HepG2 (cell line): ENCODE measurements around the gene ERF. TPM values are rescaled to one million over a fixed set of nuclear protein-coding genes. Genes with fewer than 3 reads are reported as not detected.

Experiments used
- ARID5B ChIP-seq: IDR thresholded peaks from 2 replicates; pipeline ENCODE4 v1.4.0; 2020; ENCODE audit warnings: mild to moderate bottlenecking, missing genetic modification reagents
- CAMTA2 ChIP-seq: sonication (generic); formaldehyde crosslinking; IDR thresholded peaks from 2 replicates; pipeline ENCODE4 v1.4.0; 2020; ENCODE audit warnings: mild to moderate bottlenecking, missing genetic modification reagents, borderline replicate concordance
- CEBPB ChIP-seq: IDR thresholded peaks from 2 replicates; pipeline ENCODE4 v1.6.1; 2011; ENCODE audit warnings: low read depth, low read length, improper control_type of control experiment, borderline replicate concordance
- ETV5 ChIP-seq: IDR thresholded peaks from 2 replicates; pipeline ENCODE4 v1.6.1; 2018; ENCODE audit warnings: missing biosample characterization, missing genetic modification reagents, inconsistent platforms, borderline replicate concordance
- GPN1 ChIP-seq: sonication (generic); formaldehyde crosslinking; IDR thresholded peaks from 2 replicates; pipeline ENCODE4 v1.5.1; 2020; ENCODE audit warnings: missing genetic modification reagents, borderline replicate concordance
- MAFG ChIP-seq: sonication (generic); formaldehyde crosslinking; IDR thresholded peaks from 2 replicates; pipeline ENCODE4 v1.5.1; 2020; ENCODE audit warnings: mild to moderate bottlenecking, missing genetic modification reagents
- MBD4 ChIP-seq: IDR thresholded peaks from 2 replicates; pipeline ENCODE4 v1.6.1; 2012; ENCODE audit warnings: low read length, inconsistent platforms, borderline replicate concordance
- NBN ChIP-seq: fragments of 450-650 bp; conservative IDR thresholded peaks from 2 replicates; pipeline ENCODE4 v1.6.1; 2017
- NFATC3 ChIP-seq: sonication (generic); formaldehyde crosslinking; IDR thresholded peaks from 2 replicates; pipeline ENCODE4 v1.5.1; 2020; ENCODE audit warnings: mild to moderate bottlenecking, missing genetic modification reagents
- PHF5A ChIP-seq: IDR thresholded peaks from one replicate; pipeline ENCODE4 v1.6.1; 2018; ENCODE audit warnings: low read depth, missing genetic modification reagents; ENCODE audit not compliant: unreplicated experiment
- RFX5 ChIP-seq: IDR thresholded peaks from 2 replicates; pipeline ENCODE4 v1.6.1; 2011; ENCODE audit warnings: low read depth, low read length, improper control_type of control experiment
- ZBTB14 ChIP-seq: sonication (generic); formaldehyde crosslinking; IDR thresholded peaks from 2 replicates; pipeline ENCODE4 v1.4.0; 2020; ENCODE audit warnings: missing genetic modification reagents
- ZNF17 ChIP-seq: sonication (generic); formaldehyde crosslinking; IDR thresholded peaks from 2 replicates; pipeline ENCODE4 v1.5.0; 2020; ENCODE audit warnings: mild to moderate bottlenecking, missing genetic modification reagents
- ZNF263 ChIP-seq: sonication (generic); formaldehyde crosslinking; IDR thresholded peaks from 2 replicates; pipeline ENCODE4 v1.4.0; 2020; ENCODE audit warnings: missing genetic modification reagents
- ZNF557 ChIP-seq: sonication (generic); formaldehyde crosslinking; IDR thresholded peaks from 2 replicates; pipeline ENCODE4 v1.4.0; 2020; ENCODE audit warnings: missing genetic modification reagents
- ZNF720 ChIP-seq: sonication (generic); formaldehyde crosslinking; IDR thresholded peaks from 2 replicates; pipeline ENCODE4 v1.4.0; 2020; ENCODE audit warnings: missing genetic modification reagents
- polyA plus RNA-seq, 8 experiments: library from polyadenylated mRNA; depleted of rRNA in 3 of 8; stranded (reverse) in 7 of 8; unstranded in 1 of 8; fragments of >200 nt; fragmentation: Illumina TruSeq in 4 of 8; extraction: Trizol in 4 of 8; gene quantifications; 2 replicates each; pipeline versions ENCODE4 v1.2.1 to v1.2.3, GENCODE V29; 2011 to 2016; ENCODE audit warnings: low read depth in 4 of 8, missing spikeins in 1 of 8, mixed read lengths in 1 of 8; ENCODE audit not compliant: insufficient read depth in 1 of 8
- total RNA-seq, 5 experiments: library from RNA; depleted of rRNA; stranded (reverse); fragments of >200 nt; fragmentation: Illumina TruSeq; extraction: Trizol; gene quantifications; 2 replicates each; pipeline ENCODE4 v1.2.3, GENCODE V29; 2016; ENCODE audit warnings: low read depth in 1 of 5
- TF ChIP-seq, protein P1 (sequence below): sonication (generic); formaldehyde crosslinking; IDR thresholded peaks from 2 replicates; pipeline ENCODE4 v1.8.1; 2023; ENCODE audit warnings: mild to moderate bottlenecking, missing genetic modification reagents
- TF ChIP-seq, protein P2 (sequence below): sonication (generic); formaldehyde crosslinking; IDR thresholded peaks from 2 replicates; pipeline ENCODE4 v1.4.0; 2020; ENCODE audit warnings: missing genetic modification reagents, borderline replicate concordance

Gene ERF
- total and polyA plus RNA-seq, 2 of the 13 experiments (the other 11 are each of a cell fraction or from before 2014, with no cell fraction given) = 67.1 to 69.9 TPM

GRCh38 chr19:42242512-42243409 lies 12.2 kb downstream of the ERF start, which contains the start of gene GSK3A (continued):
- TF ChIP-seq, protein P1, sequence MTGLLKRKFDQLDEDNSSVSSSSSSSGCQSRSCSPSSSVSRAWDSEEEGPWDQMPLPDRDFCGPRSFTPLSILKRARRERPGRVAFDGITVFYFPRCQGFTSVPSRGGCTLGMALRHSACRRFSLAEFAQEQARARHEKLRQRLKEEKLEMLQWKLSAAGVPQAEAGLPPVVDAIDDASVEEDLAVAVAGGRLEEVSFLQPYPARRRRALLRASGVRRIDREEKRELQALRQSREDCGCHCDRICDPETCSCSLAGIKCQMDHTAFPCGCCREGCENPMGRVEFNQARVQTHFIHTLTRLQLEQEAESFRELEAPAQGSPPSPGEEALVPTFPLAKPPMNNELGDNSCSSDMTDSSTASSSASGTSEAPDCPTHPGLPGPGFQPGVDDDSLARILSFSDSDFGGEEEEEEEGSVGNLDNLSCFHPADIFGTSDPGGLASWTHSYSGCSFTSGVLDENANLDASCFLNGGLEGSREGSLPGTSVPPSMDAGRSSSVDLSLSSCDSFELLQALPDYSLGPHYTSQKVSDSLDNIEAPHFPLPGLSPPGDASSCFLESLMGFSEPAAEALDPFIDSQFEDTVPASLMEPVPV (CRISPR knock-in tag) = no peak
- peak; percentile 56; the same call in 1 of the 2 replicates for TF ChIP-seq ZBTB14
- TF ChIP-seq NFATC3 = no peak
- no peak for TF ChIP-seq ZNF263 (CRISPR knock-in tag)
- TF ChIP-seq ZNF17 = no peak
- TF ChIP-seq GPN1 = no peak; the same call in 1 of the 2 replicates
- TF ChIP-seq CAMTA2 (CRISPR knock-in tag) = no peak; the same call in 1 of the 2 replicates
- no peak; the same call in 1 of the 2 replicates for TF ChIP-seq ETV5 (CRISPR knock-in tag)
- TF ChIP-seq RFX5 = peak; percentile 13; the same call in 1 of the 2 replicates
- no peak for TF ChIP-seq MBD4
- TF ChIP-seq PHF5A = no peak
- peak; percentile 89 for TF ChIP-seq CEBPB
- no peak for TF ChIP-seq NBN
- TF ChIP-seq, protein P2, sequence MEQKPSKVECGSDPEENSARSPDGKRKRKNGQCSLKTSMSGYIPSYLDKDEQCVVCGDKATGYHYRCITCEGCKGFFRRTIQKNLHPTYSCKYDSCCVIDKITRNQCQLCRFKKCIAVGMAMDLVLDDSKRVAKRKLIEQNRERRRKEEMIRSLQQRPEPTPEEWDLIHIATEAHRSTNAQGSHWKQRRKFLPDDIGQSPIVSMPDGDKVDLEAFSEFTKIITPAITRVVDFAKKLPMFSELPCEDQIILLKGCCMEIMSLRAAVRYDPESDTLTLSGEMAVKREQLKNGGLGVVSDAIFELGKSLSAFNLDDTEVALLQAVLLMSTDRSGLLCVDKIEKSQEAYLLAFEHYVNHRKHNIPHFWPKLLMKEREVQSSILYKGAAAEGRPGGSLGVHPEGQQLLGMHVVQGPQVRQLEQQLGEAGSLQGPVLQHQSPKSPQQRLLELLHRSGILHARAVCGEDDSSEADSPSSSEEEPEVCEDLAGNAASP (CRISPR knock-in tag) = peak; percentile 79; the same call in 1 of the 2 replicates
- no peak for TF ChIP-seq MAFG
- 0 out of 2 replicates have a peak, but pooled peaks have one; percentile 54 for TF ChIP-seq ZNF557 (CRISPR knock-in tag)
- TF ChIP-seq ARID5B = no peak; the same call in 1 of the 2 replicates
- no peak for TF ChIP-seq ZNF720 (CRISPR knock-in tag)
